HepG2 (cell line): Measurements from ENCODE around the gene PLEKHG4. TPM values are rescaled to one million over a fixed set of nuclear protein-coding genes. Genes with fewer than 3 reads are reported as not detected.

ENCODE experiments used
- ATAC-seq: fragments of 200-7000 bp; cut with Tn5 transposase; 3 replicates; pipeline ENCODE4 v1.9.1; 2020; ENCODE audit warnings: mild to moderate bottlenecking, moderate library complexity
- BruUV-seq: library from RNA; stranded (reverse); fragments of 400-500 nt; replicated peaks from 2 replicates; lab custom pipeline; 2021; lab: Mats Ljungman, UMichigan
- CTCF ChIA-PET: fragments of 300-600 bp; formaldehyde crosslinking; extraction: SDS; loops from one replicate; lab custom pipeline; 2021; ENCODE audit warnings: low total read pairs, inconsistent platforms, low intra/inter-chr PET ratio; lab: Yijun Ruan, JAX
- POLR2A ChIA-PET: fragments of 350-600 bp; sonication (Branson Sonifier 250); formaldehyde crosslinking; loops from one replicate; lab custom pipeline; 2020; ENCODE audit warnings: antibody characterized with exemption, inconsistent platforms; lab: Yijun Ruan, JAX
- DNase-seq: peaks from one replicate; pipeline ENCODE4 v3.0.0-alpha.2; 2015; ENCODE audit warnings: low spot score
- FAIRE-seq: peaks from 3 replicates; lab custom pipeline; 2011; peaks lifted over from hg19 to GRCh38; lab: Jason Lieb, UNC
- H2AFZ ChIP-seq: one replicate; pipeline ENCODE4 v1.6.1; 2011; ENCODE audit warnings: low read length, inconsistent platforms
- H3K27ac ChIP-seq: fragments of 300-600 bp; 3 replicates; pipeline ENCODE4 v1.8.0; 2011; ENCODE audit warnings: mixed run types, mild to moderate bottlenecking, mixed read lengths, low read length, inconsistent platforms; ENCODE audit not compliant: insufficient read depth; ENCODE audit errors: extremely low read length
- H3K27me3 ChIP-seq, 2 experiments: fragments of 200-600 bp in 1 of 2; 2 replicates in 1 of 2; 3 replicates in 1 of 2; pipeline versions ENCODE4 v1.6.0 to v1.8.0; 2011; ENCODE audit warnings: low read length in 2 of 2, mild to moderate bottlenecking in 2 of 2, moderate library complexity in 2 of 2, inconsistent platforms in 1 of 2; ENCODE audit not compliant: insufficient read depth in 2 of 2, control insufficient read depth in 1 of 2
- H3K36me3 ChIP-seq, 2 experiments: fragments of 200-600 bp in 1 of 2; replicated peaks in 1 of 2; 2 replicates in 1 of 2; 3 replicates in 1 of 2; pipeline versions ENCODE4 v1.5.1 to v1.8.0; 2011; ENCODE audit warnings: low read length in 2 of 2, inconsistent platforms in 1 of 2; ENCODE audit not compliant: insufficient read depth in 2 of 2, control insufficient read depth in 1 of 2
- H3K4me1 ChIP-seq: 2 replicates; pipeline ENCODE4 v1.5.1; 2012; ENCODE audit warnings: low read length, inconsistent platforms; ENCODE audit not compliant: insufficient read depth
- H3K4me2 ChIP-seq: 2 replicates; pipeline ENCODE4 v1.6.0; 2011; ENCODE audit warnings: low read depth, low read length, inconsistent platforms
- H3K4me3 ChIP-seq, 3 experiments: fragments of 200-600 bp in 1 of 3; sonication (generic), shearing (Covaris generic) in 1 of 3; replicated peaks in 1 of 3; 2 replicates each; pipeline ENCODE4 v1.5.1; 2011 to 2016; ENCODE audit warnings: low read length in 3 of 3, inconsistent platforms in 2 of 3, low read depth in 2 of 3, mild to moderate bottlenecking in 2 of 3, control low read depth in 1 of 3, mixed read lengths in 1 of 3; ENCODE audit not compliant: insufficient read depth in 1 of 3
- H3K79me2 ChIP-seq: one replicate; pipeline ENCODE4 v1.6.1; 2011; ENCODE audit warnings: low read length, inconsistent platforms; ENCODE audit not compliant: insufficient read depth
- H3K9ac ChIP-seq: 2 replicates; pipeline ENCODE4 v1.6.0; 2011; ENCODE audit warnings: mild to moderate bottlenecking, low read depth, low read length, inconsistent platforms; ENCODE audit not compliant: insufficient read depth
- H3K9me3 ChIP-seq: 2 replicates; pipeline ENCODE4 v1.5.1; 2012; ENCODE audit warnings: mild to moderate bottlenecking, low read length
- H4K20me1 ChIP-seq: 2 replicates; pipeline ENCODE4 v1.6.0; 2011; ENCODE audit warnings: inconsistent platforms, mild to moderate bottlenecking, low read length, moderate library complexity; ENCODE audit not compliant: insufficient read depth
- AHR ChIP-seq: IDR thresholded peaks from 2 replicates; pipeline ENCODE4 v1.6.1; 2018; ENCODE audit warnings: missing genetic modification reagents, missing compliant biosample characterization
- GZF1 ChIP-seq: sonication (generic); formaldehyde crosslinking; IDR thresholded peaks from 2 replicates; pipeline ENCODE4 v1.5.1; 2020; ENCODE audit warnings: mild to moderate bottlenecking, missing genetic modification reagents
- HIVEP1 ChIP-seq: sonication (generic); formaldehyde crosslinking; IDR thresholded peaks from 2 replicates; pipeline ENCODE4 v1.4.0; 2020; ENCODE audit warnings: mild to moderate bottlenecking, missing genetic modification reagents
- KDM5A ChIP-seq: fragments of 200-600 bp; sonication (generic); IDR thresholded peaks from 2 replicates; pipeline ENCODE4 v1.7.0; 2018; ENCODE audit warnings: antibody characterized with exemption, mild to moderate bottlenecking, low read length, borderline replicate concordance
- SALL1 ChIP-seq: sonication (generic); formaldehyde crosslinking; IDR thresholded peaks from 2 replicates; pipeline ENCODE4 v1.8.0; 2022; ENCODE audit warnings: mild to moderate bottlenecking, missing genetic modification reagents
- SIX4 ChIP-seq: sonication (generic); formaldehyde crosslinking; IDR thresholded peaks from 2 replicates; pipeline ENCODE4 v1.4.0; 2020; ENCODE audit warnings: missing genetic modification reagents
- ZNF10 ChIP-seq: sonication (generic); formaldehyde crosslinking; IDR thresholded peaks from 2 replicates; pipeline ENCODE4 v1.4.0; 2020; ENCODE audit warnings: mild to moderate bottlenecking, low read depth, missing genetic modification reagents, borderline replicate concordance
- ZNF558 ChIP-seq: sonication (generic); formaldehyde crosslinking; IDR thresholded peaks from 2 replicates; pipeline ENCODE4 v1.9.0; 2022; ENCODE audit warnings: mild to moderate bottlenecking, missing genetic modification reagents, borderline replicate concordance
- ZNF564 ChIP-seq: sonication (generic); formaldehyde crosslinking; IDR thresholded peaks from 2 replicates; pipeline ENCODE4 v1.8.1; 2023; ENCODE audit warnings: mild to moderate bottlenecking, missing genetic modification reagents
- ZNF816 ChIP-seq: sonication (generic); formaldehyde crosslinking; IDR thresholded peaks from 2 replicates; pipeline ENCODE4 v1.8.0; 2022; ENCODE audit warnings: missing genetic modification reagents, mild to moderate bottlenecking, borderline replicate concordance
- WGBS: methylation state at CpG from one replicate; pipeline ENCODE4 v1.1.6; 2017; ENCODE audit warnings: low lambda C conversion rate; 5-methylcytosine and 5-hydroxymethylcytosine counted together
- in situ Hi-C: cut with HindIII; loops from 2 replicates; pipeline ENCODE4 v1.10.0; 2017; ENCODE audit warnings: low pct_unique_long_range_greater_than_20kb; ENCODE audit not compliant: extremely low pct_ligation_motif_present
- intact Hi-C: fragments of 100-400 bp; cut with micrococcal nuclease; formaldehyde crosslinking; loops from one replicate; pipeline ENCODE4 v1.10.0; 2022; ENCODE audit not compliant: unreplicated experiment
- polyA plus RNA-seq, 8 experiments: library from polyadenylated mRNA; depleted of rRNA in 3 of 8; stranded (reverse) in 7 of 8; unstranded in 1 of 8; fragments of >200 nt; fragmentation: Illumina TruSeq in 4 of 8; extraction: Trizol in 4 of 8; gene quantifications; 2 replicates each; pipeline versions ENCODE4 v1.2.1 to v1.2.3, GENCODE V29; 2011 to 2016; ENCODE audit warnings: low read depth in 4 of 8, missing spikeins in 1 of 8, mixed read lengths in 1 of 8; ENCODE audit not compliant: insufficient read depth in 1 of 8
- total RNA-seq, 5 experiments: library from RNA; depleted of rRNA; stranded (reverse); fragments of >200 nt; fragmentation: Illumina TruSeq; extraction: Trizol; gene quantifications; 2 replicates each; pipeline ENCODE4 v1.2.3, GENCODE V29; 2016; ENCODE audit warnings: low read depth in 1 of 5
- TF ChIP-seq, protein P1 (sequence below): sonication (generic); formaldehyde crosslinking; IDR thresholded peaks from 2 replicates; pipeline ENCODE4 v1.5.0; 2020; ENCODE audit warnings: mild to moderate bottlenecking, missing genetic modification reagents, borderline replicate concordance
- TF ChIP-seq, protein P2 (sequence below): sonication (generic); formaldehyde crosslinking; IDR thresholded peaks from 2 replicates; pipeline ENCODE4 v1.5.0; 2020; ENCODE audit warnings: missing genetic modification reagents
- TF ChIP-seq, protein P3 (sequence below): sonication (generic); formaldehyde crosslinking; IDR thresholded peaks from 2 replicates; pipeline ENCODE4 v1.4.0; 2020; ENCODE audit warnings: mild to moderate bottlenecking, missing genetic modification reagents, borderline replicate concordance

The PLEKHG4 gene
- total and polyA plus RNA-seq, 2 of the 13 experiments (the other 11 are each of a cell fraction or from before 2014, with no cell fraction given): 7.1 to 13.6 TPM

DNA sequence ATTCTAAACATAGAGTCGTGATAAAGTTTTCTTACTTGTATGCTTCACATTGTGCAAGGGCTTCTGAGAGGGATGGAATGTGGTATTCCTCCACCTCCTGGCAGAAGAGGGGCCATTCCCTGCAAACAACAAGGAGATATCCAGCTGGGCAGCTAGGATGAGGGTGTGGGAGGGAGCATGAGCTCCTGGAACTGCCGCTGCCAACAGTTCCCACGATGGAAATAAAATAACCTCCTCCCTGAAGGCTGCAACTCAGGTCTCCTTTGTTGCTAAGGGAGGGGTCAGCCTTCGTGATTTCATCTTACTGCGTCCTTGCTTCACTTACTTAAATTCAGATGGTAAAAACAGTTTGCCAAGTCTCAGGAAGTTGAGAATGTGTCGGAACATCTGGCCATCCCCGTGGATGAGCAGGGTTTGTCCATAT is 15.6 kb downstream of the PLEKHG4 start:
- no TSS peak for BruUV-seq
- in situ Hi-C loops: no loop called here
- Histone ChIP-seq H4K20me1 (no peaks in the 10 kb centered on the region), H3K4me2 (no peak overlapping the region), H3K9ac (no peak overlapping the region), H3K27me3 (peaks cover 0 to 40% of the 10 kb centered on the region in 2 experiments; a peak in 4 of 5 replicates), H3K9me3 (no peaks in the 10 kb centered on the region), H2AFZ (no peak overlapping the region), H3K79me2 (no peaks in the 10 kb centered on the region), H3K27ac (no peak overlapping the region), H3K4me3 (no peak overlapping the region), H3K36me3 (no peaks in the 10 kb centered on the region), H3K4me1 (no peaks in the 10 kb centered on the region)
- intact Hi-C loops: no loop called here
- FAIRE-seq: no peak
- ChIA-PET CTCF (no interaction called here), POLR2A (no interaction called here)
- no peak for TF ChIP-seq AHR (CRISPR knock-in tag)
- TF ChIP-seq ZNF564: no peak
- TF ChIP-seq HIVEP1 (CRISPR knock-in tag): no peak
- no peak for TF ChIP-seq SALL1 (CRISPR knock-in tag)
- no peak for TF ChIP-seq KDM5A
- TF ChIP-seq ZNF558 (CRISPR knock-in tag): no peak
- TF ChIP-seq GZF1 (CRISPR knock-in tag): no peak
- TF ChIP-seq, protein P1, sequence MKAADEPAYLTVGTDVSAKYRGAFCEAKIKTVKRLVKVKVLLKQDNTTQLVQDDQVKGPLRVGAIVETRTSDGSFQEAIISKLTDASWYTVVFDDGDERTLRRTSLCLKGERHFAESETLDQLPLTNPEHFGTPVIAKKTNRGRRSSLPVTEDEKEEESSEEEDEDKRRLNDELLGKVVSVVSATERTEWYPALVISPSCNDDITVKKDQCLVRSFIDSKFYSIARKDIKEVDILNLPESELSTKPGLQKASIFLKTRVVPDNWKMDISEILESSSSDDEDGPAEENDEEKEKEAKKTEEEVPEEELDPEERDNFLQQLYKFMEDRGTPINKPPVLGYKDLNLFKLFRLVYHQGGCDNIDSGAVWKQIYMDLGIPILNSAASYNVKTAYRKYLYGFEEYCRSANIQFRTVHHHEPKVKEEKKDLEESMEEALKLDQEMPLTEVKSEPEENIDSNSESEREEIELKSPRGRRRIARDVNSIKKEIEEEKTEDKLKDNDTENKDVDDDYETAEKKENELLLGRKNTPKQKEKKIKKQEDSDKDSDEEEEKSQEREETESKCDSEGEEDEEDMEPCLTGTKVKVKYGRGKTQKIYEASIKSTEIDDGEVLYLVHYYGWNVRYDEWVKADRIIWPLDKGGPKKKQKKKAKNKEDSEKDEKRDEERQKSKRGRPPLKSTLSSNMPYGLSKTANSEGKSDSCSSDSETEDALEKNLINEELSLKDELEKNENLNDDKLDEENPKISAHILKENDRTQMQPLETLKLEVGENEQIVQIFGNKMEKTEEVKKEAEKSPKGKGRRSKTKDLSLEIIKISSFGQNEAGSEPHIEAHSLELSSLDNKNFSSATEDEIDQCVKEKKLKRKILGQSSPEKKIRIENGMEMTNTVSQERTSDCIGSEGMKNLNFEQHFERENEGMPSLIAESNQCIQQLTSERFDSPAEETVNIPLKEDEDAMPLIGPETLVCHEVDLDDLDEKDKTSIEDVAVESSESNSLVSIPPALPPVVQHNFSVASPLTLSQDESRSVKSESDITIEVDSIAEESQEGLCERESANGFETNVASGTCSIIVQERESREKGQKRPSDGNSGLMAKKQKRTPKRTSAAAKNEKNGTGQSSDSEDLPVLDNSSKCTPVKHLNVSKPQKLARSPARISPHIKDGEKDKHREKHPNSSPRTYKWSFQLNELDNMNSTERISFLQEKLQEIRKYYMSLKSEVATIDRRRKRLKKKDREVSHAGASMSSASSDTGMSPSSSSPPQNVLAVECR (CRISPR knock-in tag): no peak
- no peak for TF ChIP-seq ZNF816 (CRISPR knock-in tag)
- no peak for TF ChIP-seq SIX4 (CRISPR knock-in tag)
- TF ChIP-seq, protein P2, sequence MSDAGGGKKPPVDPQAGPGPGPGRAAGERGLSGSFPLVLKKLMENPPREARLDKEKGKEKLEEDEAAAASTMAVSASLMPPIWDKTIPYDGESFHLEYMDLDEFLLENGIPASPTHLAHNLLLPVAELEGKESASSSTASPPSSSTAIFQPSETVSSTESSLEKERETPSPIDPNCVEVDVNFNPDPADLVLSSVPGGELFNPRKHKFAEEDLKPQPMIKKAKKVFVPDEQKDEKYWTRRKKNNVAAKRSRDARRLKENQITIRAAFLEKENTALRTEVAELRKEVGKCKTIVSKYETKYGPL: no peak
- TF ChIP-seq, protein P3, sequence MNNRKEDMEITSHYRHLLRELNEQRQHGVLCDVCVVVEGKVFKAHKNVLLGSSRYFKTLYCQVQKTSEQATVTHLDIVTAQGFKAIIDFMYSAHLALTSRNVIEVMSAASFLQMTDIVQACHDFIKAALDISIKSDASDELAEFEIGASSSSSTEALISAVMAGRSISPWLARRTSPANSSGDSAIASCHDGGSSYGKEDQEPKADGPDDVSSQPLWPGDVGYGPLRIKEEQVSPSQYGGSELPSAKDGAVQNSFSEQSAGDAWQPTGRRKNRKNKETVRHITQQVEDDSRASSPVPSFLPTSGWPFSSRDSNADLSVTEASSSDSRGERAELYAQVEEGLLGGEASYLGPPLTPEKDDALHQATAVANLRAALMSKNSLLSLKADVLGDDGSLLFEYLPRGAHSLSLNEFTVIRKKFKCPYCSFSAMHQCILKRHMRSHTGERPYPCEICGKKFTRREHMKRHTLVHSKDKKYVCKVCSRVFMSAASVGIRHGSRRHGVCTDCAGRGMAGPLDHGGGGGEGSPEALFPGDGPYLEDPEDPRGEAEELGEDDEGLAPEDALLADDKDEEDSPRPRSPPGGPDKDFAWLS (CRISPR knock-in tag): no peak
- no peak for TF ChIP-seq ZNF10 (CRISPR knock-in tag)
- DNase-seq: no peak
- WGBS: 41% methylated on average over 6 of the region's 7 CpGs
- no peak; the same call in 2 of the 3 replicates for ATAC-seq
